Embryonic facial prominence (tissue), 1 donor: ENCODE data around the gene C1orf52.

Experiments
- DNase-seq: peaks from one replicate; pipeline ENCODE4 v3.0.0-alpha.2; 2016; ENCODE audit errors: extremely low spot score

Gene C1orf52

GRCh38 chr1:85230305-85230977 is 29.0 kb downstream of the C1orf52 start:
- DNase-seq: no peak

- DNase-seq: no peak
Observed at GRCh38 chr1:85229574-85230097, 29.8 kb downstream of the C1orf52 start.

GRCh38 chr1:85228972-85229371 is 30.5 kb downstream of the C1orf52 start:
- no peak for DNase-seq

GRCh38 chr1:85225624-85226380 is 33.7 kb downstream of the C1orf52 start:
- DNase-seq: no peak

GRCh38 chr1:85224734-85225623 is 34.5 kb downstream of the C1orf52 start:
- DNase-seq: no peak

- no peak for DNase-seq
Observed at GRCh38 chr1:85224295-85224694, 35.2 kb downstream of the C1orf52 start.

- DNase-seq: no peak
Observed at GRCh38 chr1:85223334-85223733, 36.1 kb downstream of the C1orf52 start.

- DNase-seq: no peak
Observed at GRCh38 chr1:85220756-85221201, 38.7 kb downstream of the C1orf52 start.

GRCh38 chr1:85219853-85220610 is 39.4 kb downstream of the C1orf52 start:
- no peak for DNase-seq

GRCh38 chr1:85216697-85217096 is 42.8 kb downstream of the C1orf52 start:
- no peak for DNase-seq

GRCh38 chr1:85214654-85215053 is 44.8 kb downstream of the C1orf52 start:
- DNase-seq: no peak

GRCh38 chr1:85208488-85208887 is 51.0 kb downstream of the C1orf52 start:
- DNase-seq: no peak

GRCh38 chr1:85203573-85204171 is 55.8 kb downstream of the C1orf52 start:
- no peak for DNase-seq

GRCh38 chr1:85202864-85203255 is 56.6 kb downstream of the C1orf52 start:
- no peak for DNase-seq

- no peak for DNase-seq
Observed at GRCh38 chr1:85202092-85202863, 57.2 kb downstream of the C1orf52 start.

- DNase-seq: no peak
Observed at GRCh38 chr1:85201340-85202091, 57.9 kb downstream of the C1orf52 start.

- DNase-seq: no peak
Observed at GRCh38 chr1:85200463-85201339, 58.8 kb downstream of the C1orf52 start, which contains the start of gene SYDE2. TSS of gene SYDE2 (minus strand) at chr1:85201016. CDS start at chr1:85200996, 20 bp downstream.
